ENCODE results near the gene C21orf91. TPM values are rescaled to one million over a fixed set of nuclear protein-coding genes. Genes with fewer than 3 reads are reported as not detected.

Gene C21orf91
- total RNA-seq, 4 donors from 2014 or later: 4.2 to 7.1 (median 5.7) TPM

DNA sequence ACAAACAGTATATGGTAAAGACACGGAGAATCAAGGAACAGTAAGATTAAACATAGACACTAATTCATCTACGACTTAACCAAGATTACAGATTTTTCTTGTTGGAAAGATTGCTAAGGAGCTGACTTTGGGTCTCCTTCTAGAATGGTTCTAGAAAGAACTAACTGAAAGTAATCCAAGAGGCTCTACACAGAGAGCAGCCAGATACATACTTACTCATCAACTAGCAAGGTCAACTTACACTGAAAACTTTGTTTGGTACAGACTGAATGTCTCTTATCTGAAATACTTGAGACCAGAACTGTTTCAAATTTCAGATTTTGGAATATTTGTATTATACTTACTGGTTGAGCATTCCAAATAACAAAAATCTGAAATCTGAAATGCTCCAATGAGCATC is 5.8 kb downstream of the C21orf91 start:
- peaks cover 0 to 43% (median 0%) of the 10 kb centered on the region in 3 donors for H3K36me3 ChIP-seq
- TF ChIP-seq POLR2A (IDR thresholded peaks at IDR 0.05) (no peak), CTCF (IDR thresholded peaks at IDR 0.05) (no peak)
- no peak overlapping the region for H3K4me3 ChIP-seq
- no peak for DNase-seq
- H3K27me3 ChIP-seq: no peaks in the 10 kb centered on the region
- H3K4me1 ChIP-seq: peaks cover 0 to 6% (median 0%) of the 10 kb centered on the region in 4 donors
- H3K27ac ChIP-seq: no peak overlapping the region
- peaks cover 0 to 8% (median 3%) of the 10 kb centered on the region in 4 donors for H3K9me3 ChIP-seq

DNA sequence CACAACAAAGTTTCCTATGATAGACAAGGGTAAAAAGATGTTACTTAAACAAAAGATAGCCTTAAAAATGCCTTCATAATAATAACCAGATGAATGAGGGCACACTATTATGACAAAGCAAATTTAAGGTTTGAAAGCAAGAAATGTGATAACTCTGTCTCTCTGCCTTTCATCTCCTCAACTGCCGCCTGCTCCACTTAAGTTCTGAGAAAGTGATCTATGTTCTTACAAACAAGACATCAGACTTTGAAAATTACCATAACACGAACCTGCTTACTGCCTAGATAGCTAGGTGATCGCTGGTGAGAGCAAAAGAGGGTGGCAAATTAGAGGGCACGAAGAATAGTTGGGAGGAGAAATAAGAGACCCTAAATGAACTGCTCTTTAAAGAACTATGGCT is 13.2 kb downstream of the C21orf91 start:
- Histone ChIP-seq H3K4me1 (no peaks in the 10 kb centered on the region), H3K4me3 (no peak overlapping the region), H3K9me3 (peaks cover 0 to 14% (median 6%) of the 10 kb centered on the region in 4 donors), H3K27me3 (no peaks in the 10 kb centered on the region), H3K27ac (no peak overlapping the region), H3K36me3 (peaks cover 0 to 28% (median 0%) of the 10 kb centered on the region in 3 donors)
- no peak for DNase-seq
- TF ChIP-seq POLR2A (IDR thresholded peaks at IDR 0.05) (no peak), CTCF (IDR thresholded peaks at IDR 0.05) (no peak)

DNA sequence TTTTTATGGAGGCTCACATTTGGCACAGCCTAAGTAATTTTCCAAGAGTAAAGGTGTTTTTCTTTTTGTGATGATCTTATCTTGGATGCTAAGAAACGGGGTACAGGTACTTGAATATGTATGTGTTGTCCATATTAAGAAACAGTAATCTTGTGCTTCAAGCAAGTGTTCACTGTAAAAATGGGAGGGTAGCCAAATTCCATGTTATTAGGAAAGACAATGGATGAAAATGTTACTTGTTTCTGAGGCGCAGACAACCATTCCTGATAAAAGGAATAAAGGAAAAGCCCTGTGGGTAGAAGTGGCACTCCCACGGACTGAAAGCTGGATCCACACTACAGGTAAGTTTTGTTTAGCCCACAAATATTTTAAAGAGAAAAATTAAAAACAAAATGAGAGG is 15.6 kb downstream of the C21orf91 start:
- H3K4me3 ChIP-seq: no peak overlapping the region

DNA sequence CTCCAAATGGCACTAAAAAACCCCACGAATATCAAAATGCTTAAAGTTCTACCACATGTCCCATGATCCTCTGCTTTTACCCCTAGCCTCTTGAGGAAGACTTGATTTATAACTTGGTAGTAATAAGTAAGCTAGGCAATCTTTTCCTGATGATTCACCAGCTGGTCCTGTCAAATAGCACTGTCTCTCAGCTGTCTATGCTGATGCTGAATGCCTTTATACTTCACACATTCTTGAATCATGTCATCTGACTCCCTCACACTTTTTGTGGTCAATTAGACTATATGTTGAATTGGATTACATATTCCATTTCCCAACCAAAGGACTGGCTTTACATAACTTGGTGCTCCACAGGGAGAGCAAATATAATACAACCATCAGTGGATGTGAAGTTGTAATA is 16.6 kb downstream of the C21orf91 start:
- no peak for DNase-seq
- no peak overlapping the region for H3K4me3 ChIP-seq
- TF ChIP-seq POLR2A (IDR thresholded peaks at IDR 0.05) (no peak), CTCF (IDR thresholded peaks at IDR 0.05) (no peak)

More for the DNA sequence above, 15.6 kb downstream of the C21orf91 start:
- Histone ChIP-seq H3K27me3 (no peaks in the 10 kb centered on the region), H3K27ac (no peak overlapping the region), H3K4me1 (no peaks in the 10 kb centered on the region), H3K36me3 (peaks cover 0 to 8% (median 0%) of the 10 kb centered on the region in 3 donors), H3K9me3 (peaks cover 0 to 9% (median 3%) of the 10 kb centered on the region in 4 donors)
- TF ChIP-seq CTCF (IDR thresholded peaks at IDR 0.05) (no peak), POLR2A (IDR thresholded peaks at IDR 0.05) (no peak)
- no peak for DNase-seq

DNA sequence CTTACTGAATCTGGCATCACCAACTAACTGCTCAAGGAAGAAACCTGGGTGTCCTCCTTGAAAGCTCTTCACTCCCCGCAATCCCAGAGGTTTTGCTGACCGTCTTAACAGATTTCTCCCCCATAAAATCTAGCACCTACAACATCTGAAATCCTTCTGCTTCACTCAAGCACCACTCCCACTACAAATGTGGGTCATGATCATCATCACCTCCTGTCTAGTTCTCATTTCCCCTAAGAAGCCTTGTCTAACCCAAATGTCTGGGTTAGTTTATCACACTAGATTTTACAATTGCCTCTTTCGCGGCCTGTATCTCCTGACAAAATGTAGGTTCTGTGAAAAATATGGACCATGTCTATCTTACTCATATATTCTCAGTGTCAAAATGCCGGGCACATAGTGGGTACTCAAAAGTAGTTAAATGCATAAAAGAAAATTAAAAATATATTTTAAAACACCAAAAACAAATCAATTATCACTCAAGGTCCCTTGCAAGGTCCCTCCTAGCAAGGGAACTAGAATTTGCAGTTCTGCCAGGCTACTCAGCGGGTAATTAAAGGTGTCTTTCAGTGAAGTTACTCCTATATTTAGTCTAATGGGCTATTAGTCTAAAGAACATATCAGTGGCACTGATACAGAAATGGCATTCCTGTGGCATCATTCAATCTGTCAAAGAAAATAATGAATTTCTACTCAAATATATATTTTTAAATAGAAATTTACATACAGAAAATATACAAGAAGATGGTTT is 19.6 kb downstream of the C21orf91 start:
- DNase-seq: no peak
- H3K27ac ChIP-seq: no peak overlapping the region
- no peaks in the 10 kb centered on the region for H3K36me3 ChIP-seq
- no peaks in the 10 kb centered on the region for H3K9me3 ChIP-seq
- H3K4me3 ChIP-seq: no peak overlapping the region
- no peak for TF ChIP-seq POLR2A (IDR thresholded peaks at IDR 0.05)
- TF ChIP-seq CTCF (IDR thresholded peaks at IDR 0.05): no peak
- H3K4me1 ChIP-seq: no peaks in the 10 kb centered on the region
- H3K27me3 ChIP-seq: no peaks in the 10 kb centered on the region

More for the DNA sequence above, 16.6 kb downstream of the C21orf91 start:
- Histone ChIP-seq H3K9me3 (no peaks in the 10 kb centered on the region), H3K36me3 (no peaks in the 10 kb centered on the region), H3K27ac (no peak overlapping the region), H3K4me1 (no peaks in the 10 kb centered on the region), H3K27me3 (no peaks in the 10 kb centered on the region)

Data from Peyer's patch (tissue), 4 donors.